Liver (tissue), 9 donors: ENCODE results near the gene BTBD6. TPM values are rescaled to one million over a fixed set of nuclear protein-coding genes. Genes with fewer than 3 reads are reported as not detected.
A peak's percentile ranks its signal among the peaks of the same experiment; 100 is the strongest.

Source experiments
- DNase-seq: peaks from one replicate; pipeline ENCODE4 v3.0.0-alpha.2; 2017; ENCODE audit warnings: low spot score
- H3K27ac ChIP-seq, 2 donors: one replicate each; pipeline ENCODE4 v1.7.0; 2013; ENCODE audit warnings: inconsistent platforms in 2 of 2, low read length in 2 of 2, control low read depth in 1 of 2, low read depth in 1 of 2, mild to moderate bottlenecking in 1 of 2
- H3K27me3 ChIP-seq, 4 donors: one replicate each; pipeline versions ENCODE4 v1.6.1 to v1.7.0; 2013; ENCODE audit warnings: low read length in 3 of 4, inconsistent platforms in 1 of 4, mild to moderate bottlenecking in 1 of 4, moderate library complexity in 1 of 4; ENCODE audit not compliant: control insufficient read depth in 4 of 4, insufficient read depth in 4 of 4
- H3K36me3 ChIP-seq, 4 donors: one replicate each; pipeline versions ENCODE4 v1.6.1 to v1.7.0; 2013; ENCODE audit warnings: low read length in 3 of 4, mild to moderate bottlenecking in 3 of 4, low read depth in 1 of 4, moderate library complexity in 1 of 4; ENCODE audit not compliant: control insufficient read depth in 4 of 4, insufficient read depth in 3 of 4
- H3K4me1 ChIP-seq, 4 donors: one replicate each; pipeline versions ENCODE4 v1.6.1 to v1.7.0; 2013; ENCODE audit warnings: low read length in 3 of 4, mild to moderate bottlenecking in 3 of 4, moderate library complexity in 1 of 4; ENCODE audit not compliant: control insufficient read depth in 4 of 4, insufficient read depth in 4 of 4
- H3K4me3 ChIP-seq, 3 donors: one replicate each; pipeline versions ENCODE4 v1.6.1 to v1.7.0; 2013; ENCODE audit warnings: low read length in 3 of 3, control low read depth in 1 of 3, low read depth in 1 of 3, mild to moderate bottlenecking in 1 of 3
- H3K9ac ChIP-seq, 2 donors: one replicate each; pipeline ENCODE4 v1.7.0; 2013; ENCODE audit warnings: low read length in 2 of 2, mild to moderate bottlenecking in 2 of 2, moderate library complexity in 2 of 2, control low read depth in 1 of 2, low read depth in 1 of 2
- H3K9me3 ChIP-seq, 4 donors: one replicate each; pipeline versions ENCODE4 v1.6.1 to v1.7.0; 2013; ENCODE audit warnings: low read length in 3 of 4; ENCODE audit not compliant: control insufficient read depth in 4 of 4
- EGR1 ChIP-seq, 2 donors: IDR thresholded peaks; 2 replicates each; pipeline ENCODE4 v1.6.1; 2016 to 2018; ENCODE audit warnings: antibody characterized with exemption in 2 of 2, low read depth in 2 of 2
- FOXA1 ChIP-seq: IDR thresholded peaks from 2 replicates; pipeline ENCODE4 v1.6.1; 2016; ENCODE audit warnings: antibody characterized with exemption
- FOXA2 ChIP-seq: IDR thresholded peaks from 2 replicates; pipeline ENCODE4 v1.6.1; 2016; ENCODE audit warnings: antibody characterized with exemption
- GABPA ChIP-seq, 2 donors: IDR thresholded peaks in 1 of 2; conservative IDR thresholded peaks in 1 of 2; 2 replicates each; pipeline ENCODE4 v1.6.1; 2016; ENCODE audit warnings: antibody characterized with exemption in 2 of 2, mild to moderate bottlenecking in 1 of 2, moderate library complexity in 1 of 2
- HNF4A ChIP-seq, 2 donors: conservative IDR thresholded peaks; 2 replicates each; pipeline ENCODE4 v1.6.1; 2016; ENCODE audit warnings: antibody characterized with exemption in 2 of 2, mild to moderate bottlenecking in 2 of 2
- HNF4G ChIP-seq: IDR thresholded peaks from 2 replicates; pipeline ENCODE4 v1.6.1; 2016; ENCODE audit warnings: antibody characterized with exemption
- JUND ChIP-seq, 2 donors: IDR thresholded peaks; 2 replicates each; pipeline ENCODE4 v1.6.1; 2016; ENCODE audit warnings: antibody characterized with exemption in 2 of 2
- NR2F2 ChIP-seq: IDR thresholded peaks from 2 replicates; pipeline ENCODE4 v1.6.1; 2016; ENCODE audit warnings: antibody characterized with exemption
- RAD21 ChIP-seq, 2 donors: IDR thresholded peaks; 2 replicates each; pipeline ENCODE4 v1.6.1; 2016; ENCODE audit warnings: antibody characterized with exemption in 2 of 2, mild to moderate bottlenecking in 2 of 2
- RXRA ChIP-seq, 2 donors: IDR thresholded peaks; 2 replicates each; pipeline ENCODE4 v1.6.1; 2017 to 2018; ENCODE audit warnings: antibody characterized with exemption in 2 of 2, mild to moderate bottlenecking in 1 of 2
- SP1 ChIP-seq: IDR thresholded peaks from 2 replicates; pipeline ENCODE4 v1.6.1; 2018; ENCODE audit warnings: antibody characterized with exemption, mild to moderate bottlenecking
- TAF1 ChIP-seq: conservative IDR thresholded peaks from 2 replicates; pipeline ENCODE4 v1.6.1; 2016; ENCODE audit warnings: antibody characterized with exemption, mild to moderate bottlenecking
- YY1 ChIP-seq: IDR thresholded peaks from 2 replicates; pipeline ENCODE4 v1.6.1; 2016; ENCODE audit warnings: antibody characterized with exemption, mild to moderate bottlenecking
- WGBS: extraction: QIAGEN DNeasy Blood & Tissue Kit; methylation state at CpG from one replicate; pipeline ENCODE4 v1.1.7; 2013; 5-methylcytosine and 5-hydroxymethylcytosine counted together
- polyA plus RNA-seq, 2 donors: library from polyadenylated mRNA; stranded (reverse) in 1 of 2; unstranded in 1 of 2; fragments of 200-250 nt in 1 of 2; fragments of >200 nt in 1 of 2; fragmentation: Nextera tagmentation in 1 of 2; extraction: Ambion mirVana in 1 of 2; gene quantifications; one replicate each; pipeline versions ENCODE4 v1.2.1 to v1.2.3, GENCODE V29; 2013 to 2015
- total RNA-seq, 2 donors: library from RNA; depleted of rRNA; stranded (reverse); fragments of >200 nt; gene quantifications; one replicate each; pipeline ENCODE4 v1.2.3, GENCODE V29; 2014
- TF ChIP-seq, protein P1 (sequence below): fragments of 150-350 bp; IDR thresholded peaks from 2 replicates; pipeline ENCODE4 v1.5.1; 2017; ENCODE audit warnings: improper control_type of control experiment, low read depth, low read length; ENCODE audit not compliant: missing input control
- TF ChIP-seq, protein P2 (sequence below): IDR thresholded peaks from 2 replicates; pipeline ENCODE4 v1.6.1; 2016; ENCODE audit warnings: antibody characterized with exemption
- TF ChIP-seq, protein P3 (sequence below): IDR thresholded peaks from 2 replicates; pipeline ENCODE4 v1.6.1; 2016; ENCODE audit warnings: antibody characterized with exemption
- donor health status: healthy.
- donor health status: healthy.
- donor health status: healthy.
- donor health status: healthy.
- donor health status: healthy.

The BTBD6 gene
- total and polyA plus RNA-seq, 4 donors, result 5.8 to 18.1 (median 16.7) TPM

DNA sequence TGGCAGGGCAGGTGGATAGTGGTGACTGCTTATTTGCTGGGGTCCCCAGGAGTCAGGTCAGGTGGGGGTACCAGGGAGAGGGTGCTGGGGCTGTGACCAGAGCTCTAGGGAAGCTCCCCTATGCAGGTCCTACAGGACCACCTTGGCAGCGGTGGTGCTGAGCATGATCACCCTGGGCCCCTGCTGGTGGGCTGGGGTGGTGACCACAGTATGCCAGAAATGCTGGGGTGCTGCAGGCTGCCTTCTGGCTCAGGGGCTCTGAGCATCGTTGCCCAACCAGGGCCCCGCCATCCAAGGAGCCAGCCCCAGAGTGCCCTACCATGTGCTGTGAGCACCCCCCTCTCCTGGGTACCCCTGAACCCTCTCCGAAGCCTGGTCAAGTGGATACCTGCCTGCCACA is 49.7 kb upstream of the BTBD6 start:
- no peak overlapping the region for H3K4me3 ChIP-seq
- H3K4me1 ChIP-seq, result peaks cover 0 to 9% (median 7%) of the 10 kb centered on the region in 4 donors
- no peak for DNase-seq
- TF ChIP-seq HNF4G (no peak), SP1 (no peak), YY1 (no peak), JUND (IDR thresholded peaks at IDR 0.05) (no peak), GABPA (IDR thresholded peaks at IDR 0.05 in 1 of 2, conservative IDR thresholded peaks at IDR 0.05 in 1 of 2) (no peak)
- TF ChIP-seq, protein P1, sequence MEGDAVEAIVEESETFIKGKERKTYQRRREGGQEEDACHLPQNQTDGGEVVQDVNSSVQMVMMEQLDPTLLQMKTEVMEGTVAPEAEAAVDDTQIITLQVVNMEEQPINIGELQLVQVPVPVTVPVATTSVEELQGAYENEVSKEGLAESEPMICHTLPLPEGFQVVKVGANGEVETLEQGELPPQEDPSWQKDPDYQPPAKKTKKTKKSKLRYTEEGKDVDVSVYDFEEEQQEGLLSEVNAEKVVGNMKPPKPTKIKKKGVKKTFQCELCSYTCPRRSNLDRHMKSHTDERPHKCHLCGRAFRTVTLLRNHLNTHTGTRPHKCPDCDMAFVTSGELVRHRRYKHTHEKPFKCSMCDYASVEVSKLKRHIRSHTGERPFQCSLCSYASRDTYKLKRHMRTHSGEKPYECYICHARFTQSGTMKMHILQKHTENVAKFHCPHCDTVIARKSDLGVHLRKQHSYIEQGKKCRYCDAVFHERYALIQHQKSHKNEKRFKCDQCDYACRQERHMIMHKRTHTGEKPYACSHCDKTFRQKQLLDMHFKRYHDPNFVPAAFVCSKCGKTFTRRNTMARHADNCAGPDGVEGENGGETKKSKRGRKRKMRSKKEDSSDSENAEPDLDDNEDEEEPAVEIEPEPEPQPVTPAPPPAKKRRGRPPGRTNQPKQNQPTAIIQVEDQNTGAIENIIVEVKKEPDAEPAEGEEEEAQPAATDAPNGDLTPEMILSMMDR, result peak; percentile 5
- TF ChIP-seq, protein P2, sequence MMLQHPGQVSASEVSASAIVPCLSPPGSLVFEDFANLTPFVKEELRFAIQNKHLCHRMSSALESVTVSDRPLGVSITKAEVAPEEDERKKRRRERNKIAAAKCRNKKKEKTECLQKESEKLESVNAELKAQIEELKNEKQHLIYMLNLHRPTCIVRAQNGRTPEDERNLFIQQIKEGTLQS, result no peak
- H3K27me3 ChIP-seq, result peaks cover 0 to 6% (median 0%) of the 10 kb centered on the region in 4 donors
- peak overlapping the region in 1 of 2 donors; percentile 8 for H3K27ac ChIP-seq
- no peaks in the 10 kb centered on the region for H3K36me3 ChIP-seq
- no peaks in the 10 kb centered on the region for H3K9me3 ChIP-seq
- no peak overlapping the region for H3K9ac ChIP-seq
- 84% methylated on average over 4 of the region's 4 CpGs for WGBS

DNA sequence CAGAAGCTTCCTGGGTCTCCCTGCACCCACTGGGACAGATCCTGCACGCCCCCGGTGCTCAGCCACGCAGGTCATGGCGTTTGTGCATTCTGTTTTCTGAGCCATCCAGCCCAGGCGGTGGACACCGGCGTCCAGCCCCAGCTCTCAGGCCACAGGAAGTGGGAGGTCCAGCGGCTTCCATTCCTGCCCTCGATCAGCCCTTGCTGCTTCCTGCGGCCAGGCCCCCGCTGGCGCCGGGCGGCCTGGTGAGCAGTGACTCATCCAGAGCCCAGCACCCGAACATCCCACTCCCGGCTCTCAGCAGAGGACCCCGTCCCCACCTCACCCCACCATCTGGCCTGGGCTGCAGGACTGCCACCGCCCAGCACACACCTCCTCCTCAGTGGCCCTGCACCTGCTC is 49.2 kb upstream of the BTBD6 start:
- peaks cover 0 to 6% (median 0%) of the 10 kb centered on the region in 4 donors for H3K27me3 ChIP-seq
- H3K36me3 ChIP-seq, result no peaks in the 10 kb centered on the region
- no peak for DNase-seq
- peaks cover 2 to 14% (median 11%) of the 10 kb centered on the region in 4 donors for H3K4me1 ChIP-seq
- H3K27ac ChIP-seq, result peak overlapping the region in 1 of 2 donors; percentile 8
- no peak overlapping the region for H3K4me3 ChIP-seq
- TF ChIP-seq YY1 (no peak), NR2F2 (no peak), RXRA (IDR thresholded peaks at IDR 0.05) (no peak), TAF1 (no peak), FOXA1 (no peak), JUND (IDR thresholded peaks at IDR 0.05) (peak in 1 of 2 donors; percentile 34)
- TF ChIP-seq, protein P3, sequence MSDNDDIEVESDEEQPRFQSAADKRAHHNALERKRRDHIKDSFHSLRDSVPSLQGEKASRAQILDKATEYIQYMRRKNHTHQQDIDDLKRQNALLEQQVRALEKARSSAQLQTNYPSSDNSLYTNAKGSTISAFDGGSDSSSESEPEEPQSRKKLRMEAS, result no peak
- no peak overlapping the region for H3K9ac ChIP-seq
- H3K9me3 ChIP-seq, result no peaks in the 10 kb centered on the region
- 50% methylated on average over 18 of the region's 18 CpGs for whole genome bisulfite sequencing

DNA sequence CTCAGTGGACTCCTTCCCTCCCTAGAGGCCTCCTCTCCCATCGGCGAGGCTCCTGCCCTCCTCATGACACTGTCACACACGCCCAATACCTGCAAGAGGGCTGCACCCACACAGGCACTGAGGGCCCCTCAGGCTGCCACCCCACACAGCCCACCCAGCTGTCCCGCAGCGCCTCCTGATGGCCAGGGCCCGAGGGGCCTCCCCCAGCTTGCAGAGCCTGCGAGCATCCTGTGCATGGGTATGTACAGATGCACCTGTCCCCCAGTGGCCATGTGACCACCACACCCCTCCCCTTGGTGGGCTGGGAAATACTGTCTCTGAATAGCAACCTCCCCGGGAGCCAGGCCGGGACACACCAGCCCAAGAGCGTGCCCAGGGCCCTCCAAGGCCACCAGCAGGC is 48.3 kb upstream of the BTBD6 start:
- peaks cover 10 to 22% (median 16%) of the 10 kb centered on the region in 4 donors for H3K4me1 ChIP-seq
- no peaks in the 10 kb centered on the region for H3K9me3 ChIP-seq
- H3K36me3 ChIP-seq, result no peaks in the 10 kb centered on the region
- DNase-seq, result no peak
- H3K27ac ChIP-seq, result no peak overlapping the region
- TF ChIP-seq FOXA1 (no peak), SP1 (no peak), EGR1 (IDR thresholded peaks at IDR 0.05; ENCODE audit: low read depth in 2 of 2) (no peak), RAD21 (IDR thresholded peaks at IDR 0.05) (no peak), JUND (IDR thresholded peaks at IDR 0.05) (no peak), FOXA2 (no peak), HNF4G (no peak), TAF1 (no peak), RXRA (IDR thresholded peaks at IDR 0.05) (no peak), YY1 (no peak), HNF4A (conservative IDR thresholded peaks at IDR 0.05) (no peak)
- TF ChIP-seq, protein P3, result no peak
- no peak overlapping the region for H3K9ac ChIP-seq
- no peak overlapping the region for H3K4me3 ChIP-seq
- WGBS, result 83% methylated on average over 10 of the region's 10 CpGs
- H3K27me3 ChIP-seq, result peaks cover 0 to 6% (median 0%) of the 10 kb centered on the region in 4 donors
